Mesothelial cell of epicardium (in vitro differentiated cells): ENCODE measurements around the gene OR9A2. TPM values are rescaled to one million over a fixed set of nuclear protein-coding genes. Genes with fewer than 3 reads are reported as not detected.

Experiments used
- DNase-seq, 2 experiments: peaks; one replicate each; pipeline ENCODE4 v3.0.0; 2021; ENCODE audit warnings: low spot score in 2 of 2; ENCODE audit not compliant: unreplicated experiment in 2 of 2
- H3K27ac Mint-ChIP-seq: 2 replicates; pipeline ENCODE4 v1.8.0; 2021; ENCODE audit warnings: mixed read lengths
- H3K27me3 Mint-ChIP-seq: 2 replicates; pipeline ENCODE4 v1.8.0; 2021; ENCODE audit warnings: low read depth, mixed read lengths
- H3K36me3 Mint-ChIP-seq: 2 replicates; pipeline ENCODE4 v1.8.0; 2021; ENCODE audit warnings: mixed read lengths
- H3K4me1 Mint-ChIP-seq: 2 replicates; pipeline ENCODE4 v1.8.0; 2021; ENCODE audit warnings: mixed read lengths
- H3K4me3 Mint-ChIP-seq: 2 replicates; pipeline ENCODE4 v1.8.0; 2021; ENCODE audit warnings: mild to moderate bottlenecking, moderate library complexity, mixed read lengths
- H3K9me3 Mint-ChIP-seq: 2 replicates; pipeline ENCODE4 v1.8.0; 2021; ENCODE audit warnings: mixed read lengths
- CTCF ChIP-seq: fragments of 200-600 bp; sonication (generic); IDR thresholded peaks from one replicate; pipeline ENCODE4 v1.5.0; 2021; ENCODE audit warnings: antibody characterized with exemption; ENCODE audit not compliant: unreplicated experiment
- total RNA-seq: library from RNA; stranded (reverse); gene quantifications from 3 replicates; pipeline ENCODE4 v1.2.1, GENCODE V29; 2021

OR9A2 gene
- total RNA-seq, 1 donor from 2014 or later, result 0.42 TPM

GRCh38 chr7:143063741-143064140 is 36.8 kb upstream of the OR9A2 start:
- no peaks in the 10 kb centered on the region for H3K36me3 Mint-ChIP-seq
- peaks cover 4% of the 10 kb centered on the region for H3K27me3 Mint-ChIP-seq
- TF ChIP-seq CTCF, result no peak
- peaks cover 13% of the 10 kb centered on the region for H3K9me3 Mint-ChIP-seq
- H3K4me1 Mint-ChIP-seq, result peaks cover 2% of the 10 kb centered on the region
- no peak overlapping the region for H3K27ac Mint-ChIP-seq
- no peak overlapping the region for H3K4me3 Mint-ChIP-seq
- DNase-seq, result no peak

GRCh38 chr7:143055754-143056153 is 28.8 kb upstream of the OR9A2 start:
- no peak for TF ChIP-seq CTCF

GRCh38 chr7:143054621-143055020 is 27.7 kb upstream of the OR9A2 start:
- DNase-seq, result no peak
- no peaks in the 10 kb centered on the region for H3K36me3 Mint-ChIP-seq
- TF ChIP-seq CTCF, result no peak
- no peak overlapping the region for H3K4me3 Mint-ChIP-seq
- H3K27me3 Mint-ChIP-seq, result peaks cover 18% of the 10 kb centered on the region
- H3K9me3 Mint-ChIP-seq, result no peaks in the 10 kb centered on the region
- H3K27ac Mint-ChIP-seq, result no peak overlapping the region
- H3K4me1 Mint-ChIP-seq, result no peaks in the 10 kb centered on the region

More at GRCh38 chr7:143055754-143056153, 28.8 kb upstream of the OR9A2 start:
- no peak for DNase-seq
- Mint-ChIP-seq H3K36me3 (no peaks in the 10 kb centered on the region), H3K27ac (no peak overlapping the region), H3K4me1 (no peaks in the 10 kb centered on the region), H3K9me3 (no peaks in the 10 kb centered on the region), H3K27me3 (peaks cover 15% of the 10 kb centered on the region), H3K4me3 (no peak overlapping the region)

- Mint-ChIP-seq H3K9me3 (no peaks in the 10 kb centered on the region), H3K27me3 (peaks cover 13% of the 10 kb centered on the region), H3K4me3 (no peak within 1 kb of the TSS), H3K27ac (no peak within 1 kb of the TSS), H3K36me3 (no peaks in the 10 kb centered on the region), H3K4me1 (no peaks in the 10 kb centered on the region)
- TF ChIP-seq CTCF, result no peak
- no peak for DNase-seq
Measured at GRCh38 chr7:143052041-143052440, 25.1 kb upstream of the OR9A2 start, which contains the start of gene OR6V1. Gene OR6V1, plus strand, starts transcription at chr7:143052341. Its CDS starts 0 bp downstream, at chr7:143052341.

- Mint-ChIP-seq H3K27ac (no peak overlapping the region), H3K27me3 (peaks cover 13% of the 10 kb centered on the region)
- TF ChIP-seq CTCF, result no peak
Measured at GRCh38 chr7:143050931-143051330, 24.0 kb upstream of the OR9A2 start.

GRCh38 chr7:143049362-143049761 is 22.4 kb upstream of the OR9A2 start:
- Mint-ChIP-seq H3K4me3 (no peak overlapping the region), H3K9me3 (no peaks in the 10 kb centered on the region), H3K36me3 (no peaks in the 10 kb centered on the region), H3K27ac (no peak overlapping the region), H3K4me1 (peaks cover 18% of the 10 kb centered on the region), H3K27me3 (peaks cover 12% of the 10 kb centered on the region)
- TF ChIP-seq CTCF, result no peak
- DNase-seq, result no peak

More at GRCh38 chr7:143050931-143051330, 24.0 kb upstream of the OR9A2 start:
- DNase-seq, result no peak
- Mint-ChIP-seq H3K4me1 (peaks cover 8% of the 10 kb centered on the region), H3K36me3 (no peaks in the 10 kb centered on the region), H3K4me3 (no peak overlapping the region), H3K9me3 (no peaks in the 10 kb centered on the region)
